Caki2 (cell line): ENCODE data around the gene THAP4. TPM values are rescaled to one million over a fixed set of nuclear protein-coding genes. Genes with fewer than 3 reads are reported as not detected.
A peak's percentile ranks its signal among the peaks of the same experiment; 100 is the strongest.
"Not testable (repeated sequence)": the region's sequence is repeated elsewhere in the genome, so short reads cannot be mapped to it uniquely, and the experiment has no call there.

ENCODE experiments used
- DNase-seq: peaks from one replicate; pipeline ENCODE4 v3.0.0-alpha.2; 2015; ENCODE audit warnings: low read depth
- in situ Hi-C: cut with HindIII; loops from 2 replicates; pipeline ENCODE4 v1.10.0; 2016; ENCODE audit warnings: low sequenced_read_pairs, low pct_unique_long_range_greater_than_20kb, mixed read lengths
- total RNA-seq: library from RNA; depleted of rRNA; stranded (reverse); fragments of >200 nt; shearing (Covaris generic); gene quantifications from 2 replicates; pipeline ENCODE4 v1.2.3, GENCODE V29; 2014; ENCODE audit warnings: low replicate concordance

The THAP4 gene
- total RNA-seq, 1 experiment from 2014 or later = 87.0 TPM

DNA sequence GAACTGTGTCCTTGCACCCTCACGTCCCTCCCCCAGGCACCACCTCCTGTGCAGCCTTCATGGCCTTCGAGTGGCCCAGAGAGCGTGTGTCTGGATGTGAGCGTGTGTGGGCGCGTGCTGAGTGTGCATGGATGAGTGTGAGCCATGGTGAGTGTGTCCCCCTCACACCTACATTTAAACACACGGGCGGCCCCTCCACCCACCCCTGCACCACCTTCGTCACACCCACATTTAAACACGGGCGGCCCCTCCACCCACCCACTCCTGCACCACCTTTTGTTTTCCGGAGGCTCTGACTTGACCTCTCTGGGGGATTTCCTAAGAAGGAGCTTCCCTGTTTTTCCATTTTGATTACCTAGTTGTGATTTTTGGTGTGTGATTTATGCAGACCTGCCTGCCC lies 31.9 kb upstream of the THAP4 start:
- in situ Hi-C loops = no loop called here
- no peak for DNase-seq

- DNase-seq = no peak
- in situ Hi-C loops = no loop called here
Observed at GRCh38 chr2:241668354-241668753, 31.4 kb upstream of the THAP4 start.

- in situ Hi-C loops = no loop called here
- no peak for DNase-seq
Observed at GRCh38 chr2:241666627-241667400, 29.9 kb upstream of the THAP4 start.

- no peak for DNase-seq
- in situ Hi-C loops = no loop called here
Observed at GRCh38 chr2:241665731-241666440, 28.9 kb upstream of the THAP4 start.

DNA sequence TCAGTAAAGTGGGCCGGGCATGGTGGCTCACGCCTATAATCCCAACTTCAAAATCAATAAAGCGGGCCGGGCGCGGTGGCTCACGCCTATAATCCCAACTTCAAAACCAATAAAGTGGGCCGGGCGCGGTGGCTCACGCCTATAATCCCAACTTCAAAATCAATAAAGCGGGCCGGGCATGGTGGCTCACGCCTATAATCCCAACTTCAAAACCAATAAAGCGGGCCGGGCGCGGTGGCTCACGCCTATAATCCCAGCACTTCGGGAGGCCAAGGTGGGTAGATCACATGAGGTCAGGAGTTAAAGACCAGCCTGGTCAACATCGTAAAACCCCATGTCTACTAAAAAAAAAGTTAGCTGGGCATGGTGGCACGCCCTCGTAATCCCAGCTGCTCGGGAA lies 25.8 kb upstream of the THAP4 start:
- DNase-seq, in situ Hi-C loops: not testable (repeated sequence)

GRCh38 chr2:241660593-241661213 lies 23.7 kb upstream of the THAP4 start:
- DNase-seq = no peak

GRCh38 chr2:241659150-241659739 lies 22.3 kb upstream of the THAP4 start:
- peak; percentile 54 for DNase-seq
- in situ Hi-C loops = no loop called here

More at GRCh38 chr2:241660593-241661213, 23.7 kb upstream of the THAP4 start:
- in situ Hi-C loops = no loop called here

GRCh38 chr2:241658296-241658695 lies 21.3 kb upstream of the THAP4 start:
- DNase-seq = no peak
- in situ Hi-C loops = no loop called here

DNA sequence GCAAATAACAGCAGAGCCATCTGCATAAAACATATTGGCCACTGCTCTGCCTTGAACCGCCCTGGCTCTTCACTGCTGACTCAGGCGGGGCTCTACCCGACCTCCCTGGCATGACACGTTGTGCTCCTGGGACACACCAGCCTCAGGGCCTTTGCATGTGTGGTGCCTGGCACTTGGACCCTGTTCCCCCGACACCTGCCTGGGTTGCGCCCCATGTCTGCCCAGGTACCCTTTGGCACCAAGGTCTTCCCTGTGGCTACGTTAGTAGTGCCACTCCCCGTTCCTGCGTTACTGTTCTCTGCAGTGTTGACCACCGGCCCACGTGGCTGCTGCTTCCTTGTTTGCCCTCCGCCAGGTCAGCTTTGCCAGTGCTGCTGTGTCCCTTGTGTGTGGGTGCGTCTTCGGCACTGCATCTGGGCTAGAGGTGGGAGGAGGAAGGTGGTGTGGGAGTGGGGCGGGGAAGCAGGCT lies 20.9 kb upstream of the THAP4 start:
- in situ Hi-C loops = no loop called here
- DNase-seq = no peak

DNA sequence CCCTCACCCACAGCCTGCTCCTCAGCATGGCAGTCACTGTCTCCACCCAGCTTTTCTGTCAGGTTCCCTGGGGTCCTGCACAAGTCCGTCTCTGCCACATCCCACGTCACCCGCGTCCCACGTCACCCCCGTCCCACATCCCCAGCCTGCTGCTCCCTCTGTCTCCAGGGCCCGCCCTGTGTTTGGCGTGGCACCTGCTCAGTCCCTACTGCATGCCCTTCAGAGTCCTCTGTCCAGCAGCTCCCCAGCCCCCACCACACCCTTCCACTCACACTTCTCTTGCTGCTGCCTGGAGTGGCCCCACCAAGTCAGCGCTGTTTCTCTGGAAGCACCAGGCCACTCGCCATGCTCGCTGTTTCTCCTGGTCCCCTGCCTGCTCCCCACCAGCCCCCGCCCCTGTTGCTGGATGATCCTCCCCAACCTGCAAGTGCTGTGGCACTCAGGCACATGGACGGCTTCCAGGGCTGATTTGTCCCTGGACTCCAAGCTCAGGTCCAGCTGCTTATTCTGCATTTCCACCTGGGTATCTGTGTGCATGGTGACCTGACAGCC lies 19.3 kb upstream of the THAP4 start:
- in situ Hi-C loops = no loop called here
- no peak for DNase-seq

DNA sequence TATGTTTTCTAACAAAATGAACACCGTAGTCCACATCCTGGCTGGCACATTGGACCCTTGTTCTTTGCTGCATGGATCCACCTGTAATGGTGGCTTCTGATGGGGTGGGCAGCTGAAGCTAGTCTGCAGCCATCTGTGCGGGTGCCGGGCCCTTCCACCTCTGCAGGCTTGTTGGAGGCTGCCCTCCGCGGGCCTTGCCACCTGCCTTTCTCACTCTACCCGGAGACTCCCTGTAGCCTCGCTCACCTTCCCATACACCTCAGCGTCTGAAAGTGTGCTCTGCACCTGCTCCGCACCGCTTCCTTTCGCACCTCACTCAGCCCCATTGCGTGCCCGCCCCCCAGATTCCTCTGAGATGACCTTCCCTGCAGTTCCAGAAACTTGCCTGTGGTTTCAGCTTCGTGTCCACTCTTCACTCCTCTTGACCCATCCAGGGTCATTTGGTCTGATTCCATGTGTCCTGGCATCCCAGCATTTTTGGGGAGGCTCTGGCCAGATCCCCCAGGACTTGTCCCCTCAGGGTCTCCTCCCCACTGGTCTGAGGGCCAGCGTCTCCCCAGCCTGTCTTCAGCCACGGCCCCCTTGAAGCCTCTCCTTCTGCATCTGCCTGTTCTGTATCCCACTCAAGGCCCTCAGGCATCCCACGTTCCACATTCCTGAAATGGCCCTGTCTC lies 18.7 kb upstream of the THAP4 start:
- DNase-seq = no peak
- in situ Hi-C loops = no loop called here

GRCh38 chr2:241654551-241654950 lies 17.6 kb upstream of the THAP4 start:
- no peak for DNase-seq
- in situ Hi-C loops = no loop called here

DNA sequence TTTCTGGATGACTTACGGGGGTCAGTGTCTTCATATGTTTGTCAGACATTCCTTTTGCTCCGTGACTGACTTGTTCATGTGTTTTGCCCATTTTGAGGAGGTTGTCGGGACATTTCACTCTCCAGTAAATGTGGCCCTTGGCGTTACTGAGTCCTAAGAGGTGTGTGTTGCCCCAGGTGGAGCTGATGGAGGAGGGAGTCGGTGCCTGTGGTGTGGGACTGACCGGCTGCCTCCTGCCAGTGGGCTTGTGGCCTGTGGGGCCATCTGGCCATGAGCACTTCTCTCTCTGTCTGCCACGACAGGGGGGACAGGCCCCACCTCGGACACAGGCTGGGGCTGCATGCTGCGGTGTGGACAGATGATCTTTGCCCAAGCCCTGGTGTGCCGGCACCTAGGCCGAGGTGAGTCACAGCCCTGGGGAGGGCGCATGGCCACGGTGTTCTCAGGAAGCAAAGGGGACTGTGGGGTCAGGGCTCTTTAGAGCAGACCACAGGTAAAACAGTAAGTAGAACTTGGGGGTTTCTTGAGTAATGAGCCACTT lies 16.3 kb upstream of the THAP4 start:
- in situ Hi-C loops = no loop called here
- no peak for DNase-seq

GRCh38 chr2:241652722-241653121 lies 15.8 kb upstream of the THAP4 start:
- no peak for DNase-seq
- in situ Hi-C loops = no loop called here

DNA sequence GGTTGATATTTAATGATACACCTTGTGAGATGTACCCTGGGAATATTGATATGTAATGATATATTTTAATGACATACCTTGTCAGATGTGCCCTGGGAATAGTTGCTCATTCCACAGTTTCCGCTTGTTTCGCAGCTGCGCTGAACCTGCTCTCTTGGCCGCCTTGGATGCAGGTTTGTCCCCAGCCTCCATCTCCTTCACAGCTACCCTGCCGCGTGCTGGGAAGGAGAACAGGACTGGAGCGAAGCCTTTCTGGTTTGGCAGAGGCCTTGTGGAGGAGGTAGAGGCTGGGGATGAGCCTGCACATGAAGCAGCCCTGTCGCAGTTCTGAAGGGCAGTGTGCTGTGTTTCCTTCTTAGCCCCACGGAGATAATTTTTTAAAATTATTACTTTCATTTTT lies 15.2 kb upstream of the THAP4 start:
- DNase-seq = no peak
- in situ Hi-C loops = no loop called here

DNA sequence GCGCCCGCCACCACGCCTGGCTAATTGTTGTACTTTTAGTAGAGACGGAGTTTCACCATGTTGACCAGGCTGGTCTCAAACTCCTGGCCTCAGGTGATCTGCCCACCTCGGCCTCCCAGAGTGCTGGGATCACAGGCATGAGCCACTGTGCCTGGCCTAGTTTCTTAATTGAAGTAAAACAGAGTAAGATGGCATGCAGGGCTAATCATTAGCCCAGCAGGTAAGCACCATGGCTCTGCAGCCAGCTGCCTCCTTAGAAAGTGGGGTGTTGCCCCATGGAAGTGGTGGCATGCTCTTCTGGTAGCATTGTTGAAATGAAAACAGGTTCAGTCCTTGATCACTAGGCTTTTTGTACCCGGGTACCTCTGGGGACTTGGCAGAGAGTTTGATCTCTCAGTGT lies 13.0 kb upstream of the THAP4 start:
- in situ Hi-C loops = no loop called here

DNA sequence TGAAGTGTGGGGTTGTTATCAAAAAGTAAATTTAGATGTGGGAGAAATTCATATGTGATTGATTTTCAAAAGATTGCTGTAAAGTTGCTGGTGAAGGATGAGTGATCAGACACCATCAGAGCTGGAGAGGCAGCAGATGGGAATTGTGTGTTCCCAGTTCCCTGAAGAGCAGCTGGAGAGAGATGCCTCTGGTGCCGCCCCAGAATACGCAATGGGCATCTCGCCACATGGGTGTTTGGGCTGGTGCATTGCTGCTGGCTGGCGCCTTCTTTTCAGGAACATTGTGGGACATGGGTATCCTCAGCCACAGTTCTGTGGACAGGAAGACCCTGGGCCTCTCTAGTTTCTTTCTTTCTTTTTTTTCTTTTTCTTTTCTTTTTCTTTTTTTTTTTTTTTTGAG lies 12.4 kb upstream of the THAP4 start:
- in situ Hi-C loops = no loop called here
- no peak for DNase-seq

More for the DNA sequence above, 13.0 kb upstream of the THAP4 start:
- no peak for DNase-seq

GRCh38 chr2:241648453-241648852 lies 11.5 kb upstream of the THAP4 start:
- in situ Hi-C loops = no loop called here
- DNase-seq = no peak
